GM12878 (cell line): Measurements from ENCODE around the gene NR2E3. TPM values are rescaled to one million over a fixed set of nuclear protein-coding genes. Genes with fewer than 3 reads are reported as not detected.

Experiments used
- ATAC-seq: fragments of 200-7000 bp; cut with Tn5 transposase; 3 replicates; pipeline ENCODE4 v1.9.1; 2020; ENCODE audit warnings: mild to moderate bottlenecking, moderate library complexity
- BruUV-seq: library from RNA; stranded (reverse); fragments of 400-500 nt; replicated peaks from 2 replicates; lab custom pipeline; 2021; lab: Mats Ljungman, UMichigan
- CTCF ChIA-PET: fragments of 300-600 bp; sonication (Branson Sonifier 250); formaldehyde crosslinking; extraction: SDS; loops from one replicate; lab custom pipeline; 2021; ENCODE audit warnings: inconsistent platforms; lab: Yijun Ruan, JAX
- POLR2A ChIA-PET: fragments of 350-600 bp; formaldehyde crosslinking; extraction: SDS; loops from one replicate; lab custom pipeline; 2021; ENCODE audit warnings: inconsistent platforms; lab: Charles Lee
- RAD21 ChIA-PET: fragments of 300-600 bp; sonication (Branson Sonifier 250); formaldehyde crosslinking; loops from one replicate; lab custom pipeline; 2023; ENCODE audit warnings: antibody characterized with exemption; ENCODE audit not compliant: unreplicated experiment; lab: Charles Lee
- SMC1A ChIA-PET: fragments of 300-600 bp; sonication (Branson Sonifier 250); formaldehyde crosslinking; loops from one replicate; lab custom pipeline; 2023; ENCODE audit not compliant: unreplicated experiment, uncharacterized antibody; lab: Charles Lee
- DNase-seq: peaks from one replicate; pipeline ENCODE4 v3.0.0-alpha.2; 2011; ENCODE audit warnings: low read depth, low spot score
- FAIRE-seq: peaks from 3 replicates; lab custom pipeline; 2011; peaks lifted over from hg19 to GRCh38; lab: Jason Lieb, UNC
- H2AFZ ChIP-seq: 2 replicates; pipeline ENCODE4 v1.6.0; 2011; ENCODE audit warnings: low read depth, low read length, control low read depth; ENCODE audit not compliant: control insufficient read depth
- H3K27ac ChIP-seq: 2 replicates; pipeline ENCODE4 v1.5.1; 2011; ENCODE audit warnings: control low read depth; ENCODE audit not compliant: control insufficient read depth, insufficient read depth
- H3K27me3 ChIP-seq, 2 experiments: replicated peaks in 1 of 2; 2 replicates each; pipeline versions ENCODE4 v1.6.0 to v1.6.1; 2011; ENCODE audit warnings: low read length in 1 of 2; ENCODE audit not compliant: control insufficient read depth in 2 of 2, insufficient read depth in 2 of 2
- H3K36me3 ChIP-seq, 2 experiments: 2 replicates each; pipeline ENCODE4 v1.5.1; 2011; ENCODE audit warnings: low read length in 1 of 2; ENCODE audit not compliant: control insufficient read depth in 2 of 2, insufficient read depth in 2 of 2
- H3K4me1 ChIP-seq: 2 replicates; pipeline ENCODE4 v1.6.1; 2011; ENCODE audit warnings: mild to moderate bottlenecking, low read length, moderate library complexity, mixed read lengths; ENCODE audit not compliant: control insufficient read depth, insufficient read depth
- H3K4me2 ChIP-seq: 2 replicates; pipeline ENCODE4 v1.6.0; 2011; ENCODE audit warnings: control low read depth; ENCODE audit not compliant: control insufficient read depth, insufficient read depth
- H3K4me3 ChIP-seq: fragments of 200-600 bp; sonication (generic); 2 replicates; pipeline ENCODE4 v1.5.1; 2016
- H3K79me2 ChIP-seq: 2 replicates; pipeline ENCODE4 v1.6.0; 2011; ENCODE audit warnings: low read length; ENCODE audit not compliant: control insufficient read depth, insufficient read depth
- H3K9ac ChIP-seq: 2 replicates; pipeline ENCODE4 v1.8.0; 2011; ENCODE audit warnings: low read length, control low read depth, mixed read lengths; ENCODE audit not compliant: control insufficient read depth, insufficient read depth
- H3K9me3 ChIP-seq: replicated peaks from 3 replicates; pipeline ENCODE4 v1.5.1; 2011; ENCODE audit warnings: mild to moderate bottlenecking, low read length; ENCODE audit not compliant: control insufficient read depth, insufficient read depth
- H4K20me1 ChIP-seq: 2 replicates; pipeline ENCODE4 v1.6.0; 2011; ENCODE audit not compliant: control insufficient read depth, insufficient read depth
- ATF7 ChIP-seq: fragments of 450-650 bp; IDR thresholded peaks from 2 replicates; pipeline ENCODE4 v1.6.1; 2016; ENCODE audit warnings: low read depth, mild to moderate bottlenecking
- CHD1 ChIP-seq: IDR thresholded peaks from 2 replicates; pipeline ENCODE4 v1.6.1; 2012; ENCODE audit warnings: low read depth, low read length, improper control_type of control experiment
- CREM ChIP-seq: IDR thresholded peaks from 2 replicates; pipeline ENCODE4 v1.6.1; 2014; ENCODE audit warnings: antibody characterized with exemption, low read depth
- E4F1 ChIP-seq: fragments of 450-650 bp; IDR thresholded peaks from 2 replicates; pipeline ENCODE4 v1.6.1; 2018; ENCODE audit warnings: borderline replicate concordance, mild to moderate bottlenecking; ENCODE audit not compliant: partially characterized antibody
- JUNB ChIP-seq: IDR thresholded peaks from 2 replicates; pipeline ENCODE4 v1.6.1; 2016; ENCODE audit warnings: antibody characterized with exemption, mild to moderate bottlenecking
- KDM1A ChIP-seq: fragments of 200-600 bp; sonication (generic); IDR thresholded peaks from 2 replicates; pipeline ENCODE4 v1.6.1; 2016; ENCODE audit warnings: borderline replicate concordance
- NR2C1 ChIP-seq: fragments of 450-650 bp; IDR thresholded peaks from 2 replicates; pipeline ENCODE4 v1.6.1; 2017; ENCODE audit warnings: antibody characterized with exemption, mild to moderate bottlenecking, moderate library complexity
- POLR2AphosphoS5 ChIP-seq: IDR thresholded peaks from 2 replicates; pipeline ENCODE4 v1.6.1; 2011; ENCODE audit warnings: mild to moderate bottlenecking, low read length, inconsistent platforms
- RAD51 ChIP-seq: fragments of 450-650 bp; IDR thresholded peaks from 2 replicates; pipeline ENCODE4 v1.6.1; 2016; ENCODE audit warnings: moderate library complexity, mild to moderate bottlenecking, inconsistent platforms
- RELB ChIP-seq: fragments of 450-650 bp; IDR thresholded peaks from 2 replicates; pipeline ENCODE4 v1.6.1; 2017; ENCODE audit warnings: low read depth, mild to moderate bottlenecking, moderate library complexity
- SIX5 ChIP-seq: IDR thresholded peaks from 2 replicates; pipeline ENCODE4 v1.6.1; 2011; ENCODE audit warnings: mild to moderate bottlenecking, low read depth, low read length, moderate library complexity; ENCODE audit not compliant: severe bottlenecking
- YY1 ChIP-seq: IDR thresholded peaks from 2 replicates; pipeline ENCODE4 v1.6.1; 2011; ENCODE audit warnings: low read depth, mild to moderate bottlenecking, low read length
- ZBTB11 ChIP-seq: fragments of 450-650 bp; formaldehyde crosslinking; IDR thresholded peaks from 2 replicates; pipeline ENCODE4 v1.5.0; 2022; ENCODE audit warnings: mild to moderate bottlenecking, missing genetic modification characterization
- WGBS: methylation state at CpG from one replicate; pipeline ENCODE4 v1.1.6; 2016; ENCODE audit warnings: low lambda C conversion rate; ENCODE audit not compliant: insufficient replicate concordance, insufficient coverage; ENCODE audit errors: missing lambda C conversion rate; 5-methylcytosine and 5-hydroxymethylcytosine counted together
- in situ Hi-C: fragments of 300-500 bp; cut with MboI; formaldehyde crosslinking; loops from 9 replicates; pipeline ENCODE4 v1.14.3; 2018; ENCODE audit warnings: mixed read lengths
- intact Hi-C: fragments of 100-400 bp; cut with micrococcal nuclease; formaldehyde crosslinking; loops from one replicate; pipeline ENCODE4 v1.14.2; 2022; ENCODE audit not compliant: unreplicated experiment
- polyA plus RNA-seq, 11 experiments: library from polyadenylated mRNA; depleted of rRNA in 4 of 11; unstranded in 6 of 11; stranded (reverse) in 5 of 11; fragments of >200 nt; fragmentation: Nextera tagmentation in 4 of 11; fragmentation: Illumina TruSeq in 1 of 11; extraction: Ambion mirVana in 4 of 11; extraction: Trizol in 1 of 11; gene quantifications; 1 replicate in 1 of 11; 2 replicates in 10 of 11; pipeline versions ENCODE4 v1.2.1 to v1.2.3, GENCODE V29; 2011 to 2016; ENCODE audit warnings: inconsistent platforms in 2 of 11, missing spikeins in 2 of 11, low read depth in 1 of 11
- total RNA-seq, 4 experiments: library from RNA; depleted of rRNA in 3 of 4; stranded (reverse); fragments of >200 nt in 3 of 4; fragmentation: Illumina TruSeq in 1 of 4; extraction: Trizol in 1 of 4; gene quantifications; 2 replicates each; pipeline versions ENCODE4 v1.2.1 to v1.2.3, GENCODE V29; 2013 to 2021

The NR2E3 gene
- total and polyA plus RNA-seq, 10 of the 15 experiments (the other 5 are each of a cell fraction or from before 2014, with no cell fraction given), result 0.05 to 0.11 (median 0.11) TPM; not detected in 7

GRCh38 chr15:71806452-71806931 lies 3.9 kb upstream of the NR2E3 start:
- Histone ChIP-seq H3K27ac (no peak overlapping the region), H3K4me2 (no peak overlapping the region), H3K9ac (no peak overlapping the region), H3K79me2 (no peaks in the 10 kb centered on the region), H3K9me3 (no peaks in the 10 kb centered on the region), H4K20me1 (no peaks in the 10 kb centered on the region), H3K36me3 (no peaks in the 10 kb centered on the region), H3K4me3 (no peak overlapping the region), H3K27me3 (no peaks in the 10 kb centered on the region; a peak in 1 of 4 replicates), H3K4me1 (peaks cover 10% of the 10 kb centered on the region), H2AFZ (no peak overlapping the region)
- RAD21 ChIA-PET, result interaction anchor here (0.7 kb wide), 1 partner anchor 350 kb away, joined by 3 read pairs; no protein-coding TSS in a partner anchor
- BruUV-seq, result no TSS peak
- intact Hi-C loops (no loop called here), in situ Hi-C loops (loop anchor here (10.0 kb wide), 2 partner anchors 348 to 352 kb away; no protein-coding TSS in a partner anchor)
- FAIRE-seq (no peak), DNase-seq (no peak), ATAC-seq (peak; percentile 47)
- CTCF ChIA-PET, result interaction anchor here (6.0 kb wide), 1 partner anchor 351 kb away, joined by 69 read pairs; no protein-coding TSS in a partner anchor
- POLR2A ChIA-PET, result no interaction called here
- SMC1A ChIA-PET, result no interaction called here
- WGBS, result 26% methylated on average over 7 of the region's 7 CpGs
- no peak for TF ChIP-seq POLR2AphosphoS5
- no peak for TF ChIP-seq ATF7
- TF ChIP-seq RELB, result no peak
- TF ChIP-seq ZBTB11 (CRISPR knock-in tag), result no peak
- TF ChIP-seq YY1, result no peak
- no peak for TF ChIP-seq E4F1
- TF ChIP-seq CREM, result no peak
- no peak for TF ChIP-seq JUNB
- TF ChIP-seq KDM1A, result no peak
- TF ChIP-seq CHD1, result no peak
- TF ChIP-seq SIX5, result no peak
- no peak for TF ChIP-seq NR2C1
- no peak for TF ChIP-seq RAD51
